GM13977 (cell line): Measurements from ENCODE around the gene MAML3.

Experiments
- DNase-seq: peaks from one replicate; pipeline ENCODE4 v3.0.0; 2012; ENCODE audit warnings: low spot score
- CTCF ChIP-seq: IDR thresholded peaks from 2 replicates; pipeline ENCODE4 v1.5.1; 2012; ENCODE audit warnings: mild to moderate bottlenecking, control low read depth; ENCODE audit not compliant: insufficient read depth; ENCODE audit errors: extremely low read depth, missing control alignments
- in situ Hi-C: fragments of 300-500 bp; cut with MboI; formaldehyde crosslinking; loops from one replicate; pipeline ENCODE4 v1.12.0; 2022; ENCODE audit warnings: low sequenced_read_pairs, low pct_unique_long_range_greater_than_20kb, mixed read lengths, inconsistent platforms; ENCODE audit not compliant: unreplicated experiment

Gene MAML3

GRCh38 chr4:140089216-140089615 lies 64.8 kb downstream of the MAML3 start:
- DNase-seq = no peak
- no peak for TF ChIP-seq CTCF
- in situ Hi-C loops = no loop called here

- no peak for TF ChIP-seq CTCF
- in situ Hi-C loops = no loop called here
- DNase-seq = no peak
These were observed 65.5 kb downstream of the MAML3 start for GRCh38 chr4:140088323-140088967.

- DNase-seq = no peak
- in situ Hi-C loops = no loop called here
These were observed 68.1 kb downstream of the MAML3 start for GRCh38 chr4:140085881-140086280.

GRCh38 chr4:140085062-140085622 lies 68.8 kb downstream of the MAML3 start:
- DNase-seq = no peak
- in situ Hi-C loops = no loop called here
- TF ChIP-seq CTCF = no peak

More at GRCh38 chr4:140085881-140086280, 68.1 kb downstream of the MAML3 start:
- no peak for TF ChIP-seq CTCF

DNA sequence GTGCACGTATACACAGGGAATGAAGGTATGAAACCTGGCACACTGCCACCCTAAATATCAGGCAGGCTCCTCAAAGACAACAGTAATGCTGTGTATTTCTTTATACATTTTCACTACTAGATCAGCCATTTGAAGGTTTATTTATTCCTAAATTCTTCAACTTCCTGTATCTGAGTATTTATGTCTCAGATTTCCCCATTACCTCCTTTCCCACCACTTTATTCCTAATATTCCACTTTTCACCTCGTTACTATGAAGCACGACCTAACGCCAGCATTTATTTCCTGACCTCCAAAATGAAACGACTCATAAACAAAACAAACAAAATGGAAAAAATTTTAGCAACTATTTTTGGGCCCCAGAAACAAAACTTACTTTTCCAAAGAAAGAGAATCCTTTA lies 69.6 kb downstream of the MAML3 start:
- in situ Hi-C loops = no loop called here

GRCh38 chr4:140082391-140082755 lies 71.6 kb downstream of the MAML3 start:
- in situ Hi-C loops = no loop called here
- no peak for TF ChIP-seq CTCF
- no peak for DNase-seq

More for the DNA sequence above, 69.6 kb downstream of the MAML3 start:
- TF ChIP-seq CTCF = no peak
- no peak for DNase-seq
